Measurements from ENCODE around the gene MYLIP. TPM values are rescaled to one million over a fixed set of nuclear protein-coding genes. Genes with fewer than 3 reads are reported as not detected.

MYLIP gene
- total and polyA plus RNA-seq, 2 donors (not counting 1 experiment from before 2014, with no cell fraction given): 40.6 to 104 TPM

DNA sequence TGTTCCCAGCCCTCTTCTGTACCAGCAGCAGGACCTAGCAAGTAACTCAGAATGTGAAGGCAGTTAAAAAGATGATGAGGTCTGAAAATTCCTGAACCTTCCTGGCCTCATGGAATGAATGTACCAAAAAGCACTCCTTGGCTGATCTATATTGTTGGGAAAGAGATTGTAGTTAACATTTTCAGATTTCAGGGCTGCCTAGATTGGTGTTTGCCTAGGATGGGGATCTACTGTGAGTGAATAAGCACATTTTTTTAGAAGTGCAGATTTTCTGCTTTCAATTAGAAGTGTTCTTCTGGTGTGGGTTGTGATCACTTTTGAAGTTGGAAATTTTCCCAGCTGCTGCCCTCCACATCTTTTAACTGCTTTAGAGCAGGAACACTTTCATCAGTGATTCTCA, 6.2 kb downstream of the MYLIP start:
- Histone ChIP-seq H3K4me1 (ENCODE audit: control insufficient read depth in 2 of 2, insufficient read depth in 2 of 2, low read length in 2 of 2) (peaks cover 48 to 58% of the 10 kb centered on the region in 2 donors), H3K9me3 (ENCODE audit: control extremely low read depth in 1 of 3, control insufficient read depth in 2 of 3, insufficient read depth in 1 of 3, low read length in 2 of 3) (no peaks in the 10 kb centered on the region), H2AFZ (ENCODE audit: insufficient read depth, low read depth, low read length, poor library complexity, severe bottlenecking) (no peak overlapping the region), H3K9ac (ENCODE audit: low read length) (no peak overlapping the region), H3K27ac (ENCODE audit: low read length in 2 of 2) (no peak overlapping the region), H3K36me3 (replicated peaks in 1 of 2; ENCODE audit: control extremely low read depth in 1 of 2, control insufficient read depth in 1 of 2, extremely low read depth in 1 of 2, insufficient read depth in 2 of 2, low read length in 1 of 2) (peaks cover 0 to 25% of the 10 kb centered on the region in 2 experiments), H4K20me1 (ENCODE audit: control insufficient read depth, insufficient read depth, low read length, poor library complexity, severe bottlenecking) (peaks cover 97% of the 10 kb centered on the region), H3K27me3 (replicated peaks in 1 of 4; ENCODE audit: control extremely low read depth in 1 of 4, control insufficient read depth in 3 of 4, insufficient read depth in 4 of 4, low read length in 3 of 4) (no peaks in the 10 kb centered on the region), H3K79me2 (ENCODE audit: control insufficient read depth, insufficient read depth, low read length) (peaks cover 97% of the 10 kb centered on the region), H3K4me3 (ENCODE audit: control extremely low read depth in 1 of 5, extremely low read depth in 1 of 5, insufficient read depth in 1 of 5, low read depth in 2 of 5, low read length in 4 of 5) (no peak overlapping the region), H3K4me2 (replicated peaks; ENCODE audit: low read depth, low read length, poor library complexity, severe bottlenecking) (peak overlapping the region; percentile 3)
- Mint-ChIP-seq H3K9me3 (ENCODE audit: insufficient read depth) (no peaks in the 10 kb centered on the region), H3K27me3 (no peaks in the 10 kb centered on the region), H3K4me1 (peaks cover 74% of the 10 kb centered on the region), H3K4me3 (peak overlapping the region; percentile 41), H3K27ac (no peak overlapping the region)
- ChIA-PET CTCF (interaction anchor here (8.7 kb wide), 1 partner anchor 48 kb away, joined by 50 read pairs; no protein-coding TSS in a partner anchor), POLR2A (no interaction called here)
- TF ChIP-seq CTCF (IDR thresholded peaks at IDR 0.05): no peak
- no peak for TF ChIP-seq EZH2 (IDR thresholded peaks at IDR 0.05; ENCODE audit: borderline replicate concordance, insufficient read depth, low read depth, low read length, poor library complexity, severe bottlenecking)
- no peak for ATAC-seq (ENCODE audit: low read depth)
- intact Hi-C loops (cut with micrococcal nuclease): loop anchor here (10.0 kb wide), 1 partner anchor 630 kb away; the partner anchor contains the start of gene ATXN1
- DNase-seq: no peak

- no peak overlapping the region for H3K9ac ChIP-seq (ENCODE audit: low read length)
- no CpG with 5 or more reads among the region's 3 CpGs for WGBS (ENCODE audit: insufficient coverage)
- intact Hi-C loops (cut with micrococcal nuclease): loop anchor here (10.0 kb wide), 1 partner anchor 629 kb away; the partner anchor contains the start of gene ATXN1
- peak overlapping the region; percentile 76 for H3K4me3 Mint-ChIP-seq
- TF ChIP-seq CTCF (IDR thresholded peaks at IDR 0.05) (no peak), EZH2 (IDR thresholded peaks at IDR 0.05; ENCODE audit: borderline replicate concordance, insufficient read depth, low read depth, low read length, poor library complexity, severe bottlenecking) (no peak)
- H3K27me3 ChIP-seq (replicated peaks in 1 of 4; ENCODE audit: control extremely low read depth in 1 of 4, control insufficient read depth in 3 of 4, insufficient read depth in 4 of 4, low read length in 3 of 4): no peaks in the 10 kb centered on the region
- ATAC-seq (ENCODE audit: low read depth) (no peak), DNase-seq (no peak)
- no peak overlapping the region for H3K27ac ChIP-seq (ENCODE audit: low read length in 2 of 2)
- peak overlapping the region; percentile 23 for H3K4me2 ChIP-seq (replicated peaks; ENCODE audit: low read depth, low read length, poor library complexity, severe bottlenecking)
- peaks cover 97% of the 10 kb centered on the region for H4K20me1 ChIP-seq (ENCODE audit: control insufficient read depth, insufficient read depth, low read length, poor library complexity, severe bottlenecking)
- ChIA-PET POLR2A (no interaction called here), CTCF (interaction anchor here (2.2 to 2.3 kb wide), 2 partner anchors 8 to 444 kb away, joined by 10 read pairs; partner anchors contain the start of gene MYLIP)
- peaks cover 40 to 50% of the 10 kb centered on the region in 2 donors for H3K4me1 ChIP-seq (ENCODE audit: control insufficient read depth in 2 of 2, insufficient read depth in 2 of 2, low read length in 2 of 2)
- H3K79me2 ChIP-seq (ENCODE audit: control insufficient read depth, insufficient read depth, low read length): peaks cover 94% of the 10 kb centered on the region
- peaks cover 70% of the 10 kb centered on the region for H3K4me1 Mint-ChIP-seq
- peaks cover 0 to 32% of the 10 kb centered on the region in 2 experiments for H3K36me3 ChIP-seq (replicated peaks in 1 of 2; ENCODE audit: control extremely low read depth in 1 of 2, control insufficient read depth in 1 of 2, extremely low read depth in 1 of 2, insufficient read depth in 2 of 2, low read length in 1 of 2)
- no peak overlapping the region for H3K4me3 ChIP-seq (ENCODE audit: control extremely low read depth in 1 of 5, extremely low read depth in 1 of 5, insufficient read depth in 1 of 5, low read depth in 2 of 5, low read length in 4 of 5)
- no peaks in the 10 kb centered on the region for H3K27me3 Mint-ChIP-seq
- no peaks in the 10 kb centered on the region for H3K9me3 ChIP-seq (ENCODE audit: control extremely low read depth in 1 of 3, control insufficient read depth in 2 of 3, insufficient read depth in 1 of 3, low read length in 2 of 3)
- no peaks in the 10 kb centered on the region for H3K9me3 Mint-ChIP-seq (ENCODE audit: insufficient read depth)
- H3K27ac Mint-ChIP-seq: no peak overlapping the region
- H2AFZ ChIP-seq (ENCODE audit: insufficient read depth, low read depth, low read length, poor library complexity, severe bottlenecking): no peak overlapping the region
Measured at GRCh38 chr6:16136091-16136490, 7.2 kb downstream of the MYLIP start.

Data from B cell (primary cell).